HEK293 (cell line): ENCODE measurements around the gene RTN1.
A peak's percentile ranks its signal among the peaks of the same experiment; 100 is the strongest.

Experiments
- FEZF1 ChIP-seq: fragments of 450-650 bp; formaldehyde crosslinking; IDR thresholded peaks from 2 replicates; pipeline ENCODE4 v1.5.1; 2016; ENCODE audit warnings: missing biosample characterization, missing genetic modification characterization
- MEIS1 ChIP-seq: sonication (generic); formaldehyde crosslinking; IDR thresholded peaks from 2 replicates; pipeline ENCODE4 v1.8.1; 2022; ENCODE audit warnings: missing genetic modification reagents, mild to moderate bottlenecking, borderline replicate concordance
- OSR2 ChIP-seq: fragments of 450-650 bp; formaldehyde crosslinking; IDR thresholded peaks from 2 replicates; pipeline ENCODE4 v1.5.1; 2016; ENCODE audit warnings: missing biosample characterization, missing genetic modification characterization
- ZBTB7A ChIP-seq: fragments of 450-650 bp; formaldehyde crosslinking; IDR thresholded peaks from 2 replicates; pipeline ENCODE4 v1.5.1; 2016; ENCODE audit warnings: low read depth, missing biosample characterization, missing genetic modification characterization
- ZIC2 ChIP-seq: fragments of 450-650 bp; formaldehyde crosslinking; IDR thresholded peaks from 2 replicates; pipeline ENCODE4 v1.5.1; 2016; ENCODE audit warnings: missing biosample characterization, missing genetic modification characterization
- ZNF140 ChIP-seq: fragments of 450-650 bp; formaldehyde crosslinking; IDR thresholded peaks from 2 replicates; pipeline ENCODE4 v1.5.1; 2016; ENCODE audit warnings: missing biosample characterization, missing genetic modification characterization
- ZNF24 ChIP-seq: fragments of 450-650 bp; formaldehyde crosslinking; IDR thresholded peaks from 2 replicates; pipeline ENCODE4 v1.5.1; 2016; ENCODE audit warnings: missing biosample characterization, missing genetic modification characterization
- ZNF302 ChIP-seq: fragments of 450-650 bp; formaldehyde crosslinking; IDR thresholded peaks from 2 replicates; pipeline ENCODE4 v1.5.1; 2016; ENCODE audit warnings: missing biosample characterization, missing genetic modification characterization, low read depth
- ZNF311 ChIP-seq: fragments of 450-650 bp; formaldehyde crosslinking; IDR thresholded peaks from 2 replicates; pipeline ENCODE4 v1.5.1; 2017; ENCODE audit warnings: missing biosample characterization, missing genetic modification characterization, borderline replicate concordance
- ZNF324 ChIP-seq: fragments of 450-650 bp; formaldehyde crosslinking; IDR thresholded peaks from 2 replicates; pipeline ENCODE4 v1.5.1; 2016; ENCODE audit warnings: missing biosample characterization, missing genetic modification characterization
- ZNF341 ChIP-seq: fragments of 450-650 bp; formaldehyde crosslinking; IDR thresholded peaks from 2 replicates; pipeline ENCODE4; 2016; ENCODE audit warnings: low read depth, missing biosample characterization, missing genetic modification characterization
- ZNF37A ChIP-seq: fragments of 450-650 bp; IDR thresholded peaks from 2 replicates; pipeline ENCODE4 v1.5.1; 2018; ENCODE audit warnings: missing biosample characterization, missing genetic modification characterization
- ZNF394 ChIP-seq: fragments of 450-650 bp; formaldehyde crosslinking; IDR thresholded peaks from 2 replicates; pipeline ENCODE4 v1.5.1; 2016; ENCODE audit warnings: missing biosample characterization, missing genetic modification characterization, mild to moderate bottlenecking, moderate library complexity, borderline replicate concordance
- ZNF423 ChIP-seq: fragments of 450-650 bp; formaldehyde crosslinking; IDR thresholded peaks from 2 replicates; pipeline ENCODE4 v1.5.1; 2016; ENCODE audit warnings: missing biosample characterization, missing genetic modification characterization
- ZNF549 ChIP-seq: fragments of 450-650 bp; IDR thresholded peaks from 2 replicates; pipeline ENCODE4 v1.5.1; 2018; ENCODE audit warnings: missing biosample characterization, missing genetic modification characterization, mild to moderate bottlenecking, inconsistent platforms, moderate library complexity
- ZNF561 ChIP-seq: fragments of 450-650 bp; IDR thresholded peaks from 2 replicates; pipeline ENCODE4 v1.5.1; 2018; ENCODE audit warnings: missing biosample characterization, missing genetic modification characterization, borderline replicate concordance
- TF ChIP-seq, protein P1 (sequence below): fragments of 450-650 bp; formaldehyde crosslinking; conservative IDR thresholded peaks from 2 replicates; pipeline ENCODE4 v1.5.1; 2016; ENCODE audit warnings: low read depth, missing biosample characterization, missing genetic modification characterization
- TF ChIP-seq, protein P2 (sequence below): fragments of 450-650 bp; IDR thresholded peaks from 2 replicates; pipeline ENCODE4 v1.5.1; 2018; ENCODE audit warnings: missing biosample characterization, mild to moderate bottlenecking, missing genetic modification characterization
- TF ChIP-seq, protein P3 (sequence below): fragments of 450-650 bp; formaldehyde crosslinking; IDR thresholded peaks from 2 replicates; pipeline ENCODE4; 2016; ENCODE audit warnings: missing biosample characterization, missing genetic modification characterization
- TF ChIP-seq, protein P4 (sequence below): fragments of 450-650 bp; formaldehyde crosslinking; IDR thresholded peaks from 2 replicates; pipeline ENCODE4 v1.5.1; 2016; ENCODE audit warnings: missing biosample characterization, missing genetic modification characterization
- TF ChIP-seq, protein P5 (sequence below): sonication (generic); formaldehyde crosslinking; IDR thresholded peaks from 2 replicates; pipeline ENCODE4 v1.8.1; 2022; ENCODE audit warnings: mild to moderate bottlenecking, moderate library complexity, missing genetic modification reagents
- TF ChIP-seq, protein P6 (sequence below): fragments of 450-650 bp; formaldehyde crosslinking; IDR thresholded peaks from 2 replicates; pipeline ENCODE4 v1.5.1; 2016; ENCODE audit warnings: missing biosample characterization, missing genetic modification characterization
- TF ChIP-seq, protein P7 (sequence below): fragments of 450-650 bp; formaldehyde crosslinking; IDR thresholded peaks from 2 replicates; pipeline ENCODE4 v1.5.1; 2016; ENCODE audit warnings: missing biosample characterization, missing genetic modification characterization, low read depth
- TF ChIP-seq, protein P8 (sequence below): fragments of 450-650 bp; formaldehyde crosslinking; IDR thresholded peaks from 2 replicates; pipeline ENCODE4 v1.5.1; 2016; ENCODE audit warnings: missing biosample characterization, missing genetic modification characterization

The RTN1 gene

DNA sequence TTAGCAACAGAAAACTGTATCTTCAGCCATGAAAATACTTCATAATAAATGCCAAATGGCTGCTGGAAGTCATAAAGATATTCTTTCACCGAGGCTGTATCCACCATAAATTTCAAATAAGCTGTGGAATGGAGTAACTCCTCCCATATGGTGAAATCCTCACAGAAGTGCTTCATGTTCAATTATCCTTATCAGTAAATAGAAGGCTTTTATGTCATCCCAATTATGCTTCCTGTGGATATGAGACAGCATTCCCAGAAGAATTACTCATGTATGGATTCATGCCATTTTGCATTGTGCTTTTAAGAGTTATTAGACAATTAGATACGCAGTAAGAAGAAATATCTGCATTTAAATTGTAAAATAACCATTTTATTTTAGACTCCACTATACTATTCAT is 99.0 kb downstream of the RTN1 start (continued):
- TF ChIP-seq, protein P1, sequence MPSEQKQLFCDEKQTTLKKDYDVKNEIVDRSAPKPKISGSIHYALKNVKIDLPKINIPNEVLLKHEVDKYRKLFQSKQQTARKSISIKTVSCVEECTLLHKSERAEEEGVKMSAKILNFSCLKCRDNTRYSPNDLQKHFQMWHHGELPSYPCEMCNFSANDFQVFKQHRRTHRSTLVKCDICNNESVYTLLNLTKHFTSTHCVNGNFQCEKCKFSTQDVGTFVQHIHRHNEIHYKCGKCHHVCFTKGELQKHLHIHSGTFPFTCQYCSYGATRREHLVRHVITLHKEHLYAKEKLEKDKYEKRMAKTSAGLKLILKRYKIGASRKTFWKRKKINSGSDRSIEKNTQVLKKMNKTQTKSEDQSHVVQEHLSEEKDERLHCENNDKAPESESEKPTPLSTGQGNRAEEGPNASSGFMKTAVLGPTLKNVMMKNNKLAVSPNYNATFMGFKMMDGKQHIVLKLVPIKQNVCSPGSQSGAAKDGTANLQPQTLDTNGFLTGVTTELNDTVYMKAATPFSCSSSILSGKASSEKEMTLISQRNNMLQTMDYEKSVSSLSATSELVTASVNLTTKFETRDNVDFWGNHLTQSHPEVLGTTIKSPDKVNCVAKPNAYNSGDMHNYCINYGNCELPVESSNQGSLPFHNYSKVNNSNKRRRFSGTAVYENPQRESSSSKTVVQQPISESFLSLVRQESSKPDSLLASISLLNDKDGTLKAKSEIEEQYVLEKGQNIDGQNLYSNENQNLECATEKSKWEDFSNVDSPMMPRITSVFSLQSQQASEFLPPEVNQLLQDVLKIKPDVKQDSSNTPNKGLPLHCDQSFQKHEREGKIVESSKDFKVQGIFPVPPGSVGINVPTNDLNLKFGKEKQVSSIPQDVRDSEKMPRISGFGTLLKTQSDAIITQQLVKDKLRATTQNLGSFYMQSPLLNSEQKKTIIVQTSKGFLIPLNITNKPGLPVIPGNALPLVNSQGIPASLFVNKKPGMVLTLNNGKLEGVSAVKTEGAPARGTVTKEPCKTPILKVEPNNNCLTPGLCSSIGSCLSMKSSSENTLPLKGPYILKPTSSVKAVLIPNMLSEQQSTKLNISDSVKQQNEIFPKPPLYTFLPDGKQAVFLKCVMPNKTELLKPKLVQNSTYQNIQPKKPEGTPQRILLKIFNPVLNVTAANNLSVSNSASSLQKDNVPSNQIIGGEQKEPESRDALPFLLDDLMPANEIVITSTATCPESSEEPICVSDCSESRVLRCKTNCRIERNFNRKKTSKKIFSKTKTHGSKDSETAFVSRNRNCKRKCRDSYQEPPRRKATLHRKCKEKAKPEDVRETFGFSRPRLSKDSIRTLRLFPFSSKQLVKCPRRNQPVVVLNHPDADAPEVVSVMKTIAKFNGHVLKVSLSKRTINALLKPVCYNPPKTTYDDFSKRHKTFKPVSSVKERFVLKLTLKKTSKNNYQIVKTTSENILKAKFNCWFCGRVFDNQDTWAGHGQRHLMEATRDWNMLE (tag by site-specific recombination), result peak; percentile 33; the same call in 1 of the 2 replicates
- TF ChIP-seq, protein P2, sequence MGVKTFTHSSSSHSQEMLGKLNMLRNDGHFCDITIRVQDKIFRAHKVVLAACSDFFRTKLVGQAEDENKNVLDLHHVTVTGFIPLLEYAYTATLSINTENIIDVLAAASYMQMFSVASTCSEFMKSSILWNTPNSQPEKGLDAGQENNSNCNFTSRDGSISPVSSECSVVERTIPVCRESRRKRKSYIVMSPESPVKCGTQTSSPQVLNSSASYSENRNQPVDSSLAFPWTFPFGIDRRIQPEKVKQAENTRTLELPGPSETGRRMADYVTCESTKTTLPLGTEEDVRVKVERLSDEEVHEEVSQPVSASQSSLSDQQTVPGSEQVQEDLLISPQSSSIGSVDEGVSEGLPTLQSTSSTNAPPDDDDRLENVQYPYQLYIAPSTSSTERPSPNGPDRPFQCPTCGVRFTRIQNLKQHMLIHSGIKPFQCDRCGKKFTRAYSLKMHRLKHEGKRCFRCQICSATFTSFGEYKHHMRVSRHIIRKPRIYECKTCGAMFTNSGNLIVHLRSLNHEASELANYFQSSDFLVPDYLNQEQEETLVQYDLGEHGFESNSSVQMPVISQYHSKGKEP (tag by site-specific recombination), result peak; percentile 76
- TF ChIP-seq ZNF394 (peak; percentile 53; the same call in 1 of the 2 replicates), ZIC2 (tag by site-specific recombination) (peak; percentile 39), ZNF549 (tag by site-specific recombination) (no peak), ZNF302 (tag by site-specific recombination) (no peak), ZNF37A (tag by site-specific recombination) (no peak), ZNF341 (tag by site-specific recombination) (no peak), ZNF24 (peak; percentile 70; the same call in 1 of the 2 replicates), ZNF423 (tag by site-specific recombination) (no peak), FEZF1 (tag by site-specific recombination) (peak; percentile 94), OSR2 (tag by site-specific recombination) (peak; percentile 93), MEIS1 (CRISPR knock-in tag) (no peak), ZNF561 (tag by site-specific recombination) (no peak), ZNF324 (tag by site-specific recombination) (no peak), ZNF140 (tag by site-specific recombination) (no peak), ZBTB7A (tag by site-specific recombination) (no peak), ZNF311 (tag by site-specific recombination) (no peak)
- TF ChIP-seq, protein P3, sequence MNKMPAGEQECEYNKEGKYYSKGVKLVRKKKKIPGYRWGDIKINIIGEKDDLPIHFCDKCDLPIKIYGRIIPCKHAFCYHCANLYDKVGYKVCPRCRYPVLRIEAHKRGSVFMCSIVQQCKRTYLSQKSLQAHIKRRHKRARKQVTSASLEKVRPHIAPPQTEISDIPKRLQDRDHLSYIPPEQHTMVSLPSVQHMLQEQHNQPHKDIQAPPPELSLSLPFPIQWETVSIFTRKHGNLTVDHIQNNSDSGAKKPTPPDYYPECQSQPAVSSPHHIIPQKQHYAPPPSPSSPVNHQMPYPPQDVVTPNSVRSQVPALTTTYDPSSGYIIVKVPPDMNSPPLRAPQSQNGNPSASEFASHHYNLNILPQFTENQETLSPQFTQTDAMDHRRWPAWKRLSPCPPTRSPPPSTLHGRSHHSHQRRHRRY (tag by site-specific recombination), result no peak
- TF ChIP-seq, protein P4, sequence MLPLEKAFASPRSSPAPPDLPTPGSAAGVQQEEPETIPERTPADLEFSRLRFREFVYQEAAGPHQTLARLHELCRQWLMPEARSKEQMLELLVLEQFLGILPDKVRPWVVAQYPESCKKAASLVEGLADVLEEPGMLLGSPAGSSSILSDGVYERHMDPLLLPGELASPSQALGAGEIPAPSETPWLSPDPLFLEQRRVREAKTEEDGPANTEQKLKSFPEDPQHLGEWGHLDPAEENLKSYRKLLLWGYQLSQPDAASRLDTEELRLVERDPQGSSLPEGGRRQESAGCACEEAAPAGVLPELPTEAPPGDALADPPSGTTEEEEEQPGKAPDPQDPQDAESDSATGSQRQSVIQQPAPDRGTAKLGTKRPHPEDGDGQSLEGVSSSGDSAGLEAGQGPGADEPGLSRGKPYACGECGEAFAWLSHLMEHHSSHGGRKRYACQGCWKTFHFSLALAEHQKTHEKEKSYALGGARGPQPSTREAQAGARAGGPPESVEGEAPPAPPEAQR (tag by site-specific recombination), result no peak
- TF ChIP-seq, protein P5, sequence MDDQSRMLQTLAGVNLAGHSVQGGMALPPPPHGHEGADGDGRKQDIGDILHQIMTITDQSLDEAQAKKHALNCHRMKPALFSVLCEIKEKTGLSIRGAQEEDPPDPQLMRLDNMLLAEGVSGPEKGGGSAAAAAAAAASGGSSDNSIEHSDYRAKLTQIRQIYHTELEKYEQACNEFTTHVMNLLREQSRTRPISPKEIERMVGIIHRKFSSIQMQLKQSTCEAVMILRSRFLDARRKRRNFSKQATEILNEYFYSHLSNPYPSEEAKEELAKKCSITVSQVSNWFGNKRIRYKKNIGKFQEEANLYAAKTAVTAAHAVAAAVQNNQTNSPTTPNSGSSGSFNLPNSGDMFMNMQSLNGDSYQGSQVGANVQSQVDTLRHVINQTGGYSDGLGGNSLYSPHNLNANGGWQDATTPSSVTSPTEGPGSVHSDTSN, result no peak
- TF ChIP-seq, protein P6, sequence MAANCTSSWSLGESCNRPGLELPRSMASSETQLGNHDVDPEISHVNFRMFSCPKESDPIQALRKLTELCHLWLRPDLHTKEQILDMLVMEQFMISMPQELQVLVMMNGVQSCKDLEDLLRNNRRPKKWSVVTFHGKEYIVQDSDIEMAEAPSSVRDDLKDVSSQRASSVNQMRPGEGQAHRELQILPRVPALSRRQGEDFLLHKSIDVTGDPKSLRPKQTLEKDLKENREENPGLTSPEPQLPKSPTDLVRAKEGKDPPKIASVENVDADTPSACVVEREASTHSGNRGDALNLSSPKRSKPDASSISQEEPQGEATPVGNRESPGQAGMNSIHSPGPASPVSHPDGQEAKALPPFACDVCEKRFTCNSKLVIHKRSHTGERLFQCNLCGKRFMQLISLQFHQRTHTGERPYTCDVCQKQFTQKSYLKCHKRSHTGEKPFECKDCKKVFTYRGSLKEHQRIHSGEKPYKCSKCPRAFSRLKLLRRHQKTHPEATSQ (tag by site-specific recombination), result no peak
- TF ChIP-seq, protein P7, sequence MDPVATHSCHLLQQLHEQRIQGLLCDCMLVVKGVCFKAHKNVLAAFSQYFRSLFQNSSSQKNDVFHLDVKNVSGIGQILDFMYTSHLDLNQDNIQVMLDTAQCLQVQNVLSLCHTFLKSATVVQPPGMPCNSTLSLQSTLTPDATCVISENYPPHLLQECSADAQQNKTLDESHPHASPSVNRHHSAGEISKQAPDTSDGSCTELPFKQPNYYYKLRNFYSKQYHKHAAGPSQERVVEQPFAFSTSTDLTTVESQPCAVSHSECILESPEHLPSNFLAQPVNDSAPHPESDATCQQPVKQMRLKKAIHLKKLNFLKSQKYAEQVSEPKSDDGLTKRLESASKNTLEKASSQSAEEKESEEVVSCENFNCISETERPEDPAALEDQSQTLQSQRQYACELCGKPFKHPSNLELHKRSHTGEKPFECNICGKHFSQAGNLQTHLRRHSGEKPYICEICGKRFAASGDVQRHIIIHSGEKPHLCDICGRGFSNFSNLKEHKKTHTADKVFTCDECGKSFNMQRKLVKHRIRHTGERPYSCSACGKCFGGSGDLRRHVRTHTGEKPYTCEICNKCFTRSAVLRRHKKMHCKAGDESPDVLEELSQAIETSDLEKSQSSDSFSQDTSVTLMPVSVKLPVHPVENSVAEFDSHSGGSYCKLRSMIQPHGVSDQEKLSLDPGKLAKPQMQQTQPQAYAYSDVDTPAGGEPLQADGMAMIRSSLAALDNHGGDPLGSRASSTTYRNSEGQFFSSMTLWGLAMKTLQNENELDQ, result no peak
- TF ChIP-seq, protein P8, sequence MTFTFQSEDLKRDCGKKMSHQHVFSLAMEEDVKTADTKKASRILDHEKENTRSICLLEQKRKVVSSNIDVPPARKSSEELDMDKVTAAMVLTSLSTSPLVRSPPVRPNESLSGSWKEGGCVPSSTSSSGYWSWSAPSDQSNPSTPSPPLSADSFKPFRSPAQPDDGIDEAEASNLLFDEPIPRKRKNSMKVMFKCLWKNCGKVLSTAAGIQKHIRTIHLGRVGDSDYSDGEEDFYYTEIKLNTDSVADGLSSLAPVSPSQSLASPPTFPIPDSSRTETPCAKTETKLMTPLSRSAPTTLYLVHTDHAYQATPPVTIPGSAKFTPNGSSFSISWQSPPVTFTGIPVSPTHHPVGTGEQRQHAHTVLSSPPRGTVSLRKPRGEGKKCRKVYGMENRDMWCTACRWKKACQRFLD (tag by site-specific recombination), result no peak
